CD4-positive, alpha-beta T cell treated with Interleukin-4 for 1 hour (primary cell): ENCODE results near the gene RUNX2.

Source experiments
- DNase-seq, 2 donors: peaks; one replicate each; pipeline ENCODE4 v3.0.0-alpha.2; 2020 to 2022

The RUNX2 gene

GRCh38 chr6:45436544-45437438 lies 108.7 kb downstream of the RUNX2 start:
- DNase-seq, result peak in 1 of 2 donors; percentile 38

- no peak for DNase-seq
Measured at GRCh38 chr6:45437439-45437815, 109.3 kb downstream of the RUNX2 start.

- no peak for DNase-seq
Measured at GRCh38 chr6:45438151-45438550, 110.0 kb downstream of the RUNX2 start.

- DNase-seq, result peak in 1 of 2 donors; percentile 28
Measured at GRCh38 chr6:45438849-45439406, 110.8 kb downstream of the RUNX2 start.

GRCh38 chr6:45439459-45439858 lies 111.3 kb downstream of the RUNX2 start:
- peak in 1 of 2 donors; percentile 38 for DNase-seq

- no peak for DNase-seq
Measured at GRCh38 chr6:45439861-45440388, 111.8 kb downstream of the RUNX2 start.

GRCh38 chr6:45441851-45442453 lies 113.8 kb downstream of the RUNX2 start:
- peak in 1 of 2 donors; percentile 49 for DNase-seq

GRCh38 chr6:45442716-45443115 lies 114.6 kb downstream of the RUNX2 start:
- no peak for DNase-seq

- no peak for DNase-seq
Measured at GRCh38 chr6:45445364-45445748, 117.2 kb downstream of the RUNX2 start.

GRCh38 chr6:45445749-45446549 lies 117.8 kb downstream of the RUNX2 start:
- peak; percentile 56 to 70 for DNase-seq

GRCh38 chr6:45447005-45447404 lies 118.9 kb downstream of the RUNX2 start:
- no peak for DNase-seq

GRCh38 chr6:45447716-45448115 lies 119.6 kb downstream of the RUNX2 start:
- DNase-seq, result no peak

- DNase-seq, result no peak
Measured at GRCh38 chr6:45448417-45449389, 120.6 kb downstream of the RUNX2 start.

GRCh38 chr6:45450132-45450531 lies 122.0 kb downstream of the RUNX2 start:
- DNase-seq, result no peak

- DNase-seq, result peak in 1 of 2 donors; percentile 53
Measured at GRCh38 chr6:45450831-45451230, 122.7 kb downstream of the RUNX2 start.

- no peak for DNase-seq
Measured at GRCh38 chr6:45454008-45454911, 126.1 kb downstream of the RUNX2 start.

GRCh38 chr6:45455408-45455807 lies 127.3 kb downstream of the RUNX2 start:
- DNase-seq, result no peak

- no peak for DNase-seq
Measured at GRCh38 chr6:45457141-45457540, 129.0 kb downstream of the RUNX2 start.

- DNase-seq, result no peak
Measured at GRCh38 chr6:45458672-45459071, 130.5 kb downstream of the RUNX2 start.

- no peak for DNase-seq
Measured at GRCh38 chr6:45460166-45460565, 132.0 kb downstream of the RUNX2 start.

- no peak for DNase-seq
Measured at GRCh38 chr6:45461486-45461885, 133.4 kb downstream of the RUNX2 start.
